Stimulated activated CD8-positive, alpha-beta memory T cell treated with anti-CD3 and anti-CD28 coated beads, Interleukin-4, amount 100 ng/mL, for 24 hours (primary cell): ENCODE results near the gene ZNF780B.
"Not testable (repeated sequence)": the region's sequence is repeated elsewhere in the genome, so short reads cannot be mapped to it uniquely, and the experiment has no call there.

Experiments used
- DNase-seq: peaks from one replicate; pipeline ENCODE4 v3.0.0-alpha.2; 2020; ENCODE audit warnings: low read depth

Gene ZNF780B

GRCh38 chr19:40038047-40038446 is 18.0 kb downstream of the ZNF780B start:
- not testable (repeated sequence) for DNase-seq

- no peak for DNase-seq
Observed at GRCh38 chr19:40035996-40036395, 20.0 kb downstream of the ZNF780B start.

- no peak for DNase-seq
Observed at GRCh38 chr19:40033989-40034560, 22.0 kb downstream of the ZNF780B start.

- DNase-seq = no peak
Observed at GRCh38 chr19:40026597-40026970, 29.4 kb downstream of the ZNF780B start.

GRCh38 chr19:40025938-40026596 is 30.0 kb downstream of the ZNF780B start:
- DNase-seq = no peak

- no peak for DNase-seq
Observed at GRCh38 chr19:40023969-40024368, 32.1 kb downstream of the ZNF780B start.

- DNase-seq = no peak
Observed at GRCh38 chr19:40013991-40014390, 42.0 kb downstream of the ZNF780B start.

GRCh38 chr19:40009674-40010073 is 46.4 kb downstream of the ZNF780B start:
- DNase-seq = no peak

GRCh38 chr19:40006273-40006691 is 49.7 kb downstream of the ZNF780B start:
- DNase-seq = no peak

GRCh38 chr19:40005691-40006272 is 50.2 kb downstream of the ZNF780B start:
- no peak for DNase-seq

GRCh38 chr19:39998501-39998900 is 57.5 kb downstream of the ZNF780B start:
- no peak for DNase-seq

- no peak for DNase-seq
Observed at GRCh38 chr19:39997638-39998216, 58.3 kb downstream of the ZNF780B start.

- peak; percentile 86 for DNase-seq
Observed at GRCh38 chr19:39996811-39997637, 59.0 kb downstream of the ZNF780B start, which contains the start of gene ZNF546. ZNF546 (plus strand) TSS chr19:39997060; CDS start chr19:39998327, 1,267 bp downstream.

GRCh38 chr19:39996218-39996810 is 59.7 kb downstream of the ZNF780B start:
- DNase-seq = no peak

- no peak for DNase-seq
Observed at GRCh38 chr19:39995794-39996193, 60.2 kb downstream of the ZNF780B start.

GRCh38 chr19:39994361-39994760 is 61.7 kb downstream of the ZNF780B start:
- no peak for DNase-seq

- no peak for DNase-seq
Observed at GRCh38 chr19:39993605-39994004, 62.4 kb downstream of the ZNF780B start.

GRCh38 chr19:39987596-39987995 is 68.4 kb downstream of the ZNF780B start:
- no peak for DNase-seq

- no peak for DNase-seq
Observed at GRCh38 chr19:39987167-39987566, 68.9 kb downstream of the ZNF780B start.

- DNase-seq = no peak
Observed at GRCh38 chr19:39986643-39987042, 69.4 kb downstream of the ZNF780B start.

- DNase-seq = no peak
Observed at GRCh38 chr19:39983695-39984300, 72.2 kb downstream of the ZNF780B start.
